Muscle of leg (tissue), 11 donors: ENCODE data around the gene DSTN. TPM values are rescaled to one million over a fixed set of nuclear protein-coding genes. Genes with fewer than 3 reads are reported as not detected.

Experiments used
- DNase-seq: peaks from one replicate; pipeline ENCODE4 v3.0.0; 2013
- H3K27ac ChIP-seq: one replicate; pipeline ENCODE4 v1.5.1; 2013; ENCODE audit warnings: mild to moderate bottlenecking, low read length, control low read depth
- H3K27me3 ChIP-seq: one replicate; pipeline ENCODE4 v1.6.1; 2013; ENCODE audit warnings: low read length; ENCODE audit not compliant: control insufficient read depth, insufficient read depth
- H3K36me3 ChIP-seq: one replicate; pipeline ENCODE4 v1.6.1; 2013; ENCODE audit warnings: low read length; ENCODE audit not compliant: control insufficient read depth, insufficient read depth
- H3K4me1 ChIP-seq: one replicate; pipeline ENCODE4 v1.6.1; 2013; ENCODE audit warnings: low read length; ENCODE audit not compliant: control insufficient read depth, insufficient read depth
- H3K4me3 ChIP-seq: one replicate; pipeline ENCODE4 v1.5.1; 2013; ENCODE audit warnings: low read length, control low read depth
- H3K9me3 ChIP-seq: replicated peaks from 2 replicates; pipeline ENCODE4 v1.6.1; 2013; ENCODE audit warnings: low read depth, low read length; ENCODE audit not compliant: control insufficient read depth
- WGBS: methylation state at CpG from one replicate; pipeline ENCODE4 v1.1.5; 2013; ENCODE audit warnings: missing lambda C conversion rate; ENCODE audit not compliant: insufficient coverage; 5-methylcytosine and 5-hydroxymethylcytosine counted together
- polyA plus RNA-seq, 8 donors: library from polyadenylated mRNA; unstranded; fragments of 120-200 nt; gene quantifications; one replicate each; pipeline versions ENCODE4 v1.2.1 to v1.2.3, GENCODE V29; 2013; ENCODE audit warnings: inconsistent platforms in 1 of 8, low replicate concordance in 1 of 8; ENCODE audit not compliant: insufficient read length in 8 of 8, insufficient read depth in 1 of 8
- total RNA-seq: library from RNA; stranded (reverse); fragments of 120-200 nt; gene quantifications from one replicate; pipeline ENCODE4 v1.2.4, GENCODE V29; 2013

Gene DSTN
- total and polyA plus RNA-seq, 9 donors = 145 to 256 (median 243) TPM

DNA sequence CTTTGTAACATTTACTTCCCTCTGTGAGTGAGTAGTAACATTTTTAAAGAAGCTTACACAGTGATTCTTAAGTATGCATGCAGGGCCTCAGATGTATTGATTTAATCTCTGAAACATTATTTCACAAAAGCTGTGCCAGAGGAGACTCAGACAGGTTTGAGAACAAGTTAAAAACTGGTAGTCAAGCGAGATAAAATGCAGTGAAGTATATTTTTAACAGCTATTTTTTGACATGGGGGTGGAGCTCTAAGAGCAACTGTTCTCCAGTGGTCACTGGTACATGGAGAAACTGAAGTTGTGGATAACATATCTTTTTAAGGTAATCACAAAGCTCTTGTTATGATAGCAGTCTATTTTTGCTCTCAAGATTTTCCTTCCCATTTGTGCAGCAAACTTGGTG, 20.4 kb downstream of the DSTN start:
- no peak for DNase-seq
- no CpG with 5 or more reads among the region's 1 CpG for WGBS
- Histone ChIP-seq H3K4me3 (no peak overlapping the region), H3K27me3 (no peaks in the 10 kb centered on the region), H3K4me1 (peaks cover 6% of the 10 kb centered on the region), H3K27ac (no peak overlapping the region), H3K9me3 (no peaks in the 10 kb centered on the region), H3K36me3 (peaks cover 2% of the 10 kb centered on the region)

- peaks cover 2% of the 10 kb centered on the region for H3K36me3 ChIP-seq
- H3K27ac ChIP-seq = no peak overlapping the region
- no peak for DNase-seq
- H3K4me1 ChIP-seq = peaks cover 6% of the 10 kb centered on the region
- no peak overlapping the region for H3K4me3 ChIP-seq
- H3K9me3 ChIP-seq = no peaks in the 10 kb centered on the region
- H3K27me3 ChIP-seq = no peaks in the 10 kb centered on the region
- WGBS = 80% methylated on average over 1 of the region's 4 CpGs
These were observed 24.0 kb downstream of the DSTN start for GRCh38 chr20:17593902-17594301.

DNA sequence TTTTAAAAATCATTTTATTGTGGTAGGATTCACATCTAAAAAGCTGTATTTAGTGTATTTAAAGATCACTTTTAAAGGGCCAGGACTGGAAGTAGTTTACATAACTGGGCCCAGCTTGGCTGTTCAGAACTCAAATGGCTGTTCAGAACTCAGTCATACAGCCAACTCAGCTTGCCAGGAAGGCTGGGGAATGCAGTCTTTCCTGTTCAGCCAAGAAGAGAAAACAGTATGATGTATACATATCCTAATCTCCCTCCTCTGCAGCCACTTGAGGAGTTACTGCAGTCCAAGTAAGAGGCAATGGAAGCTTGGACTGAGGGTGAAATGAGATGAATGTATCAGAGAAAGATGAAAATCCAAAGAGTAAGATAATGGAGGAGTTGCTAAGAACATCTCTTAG, 24.6 kb downstream of the DSTN start:
- no peaks in the 10 kb centered on the region for H3K9me3 ChIP-seq
- no peaks in the 10 kb centered on the region for H3K27me3 ChIP-seq
- peaks cover 2% of the 10 kb centered on the region for H3K36me3 ChIP-seq
- peak; percentile 93 for DNase-seq
- no peak overlapping the region for H3K4me3 ChIP-seq
- H3K27ac ChIP-seq = no peak overlapping the region
- H3K4me1 ChIP-seq = peaks cover 6% of the 10 kb centered on the region

DNA sequence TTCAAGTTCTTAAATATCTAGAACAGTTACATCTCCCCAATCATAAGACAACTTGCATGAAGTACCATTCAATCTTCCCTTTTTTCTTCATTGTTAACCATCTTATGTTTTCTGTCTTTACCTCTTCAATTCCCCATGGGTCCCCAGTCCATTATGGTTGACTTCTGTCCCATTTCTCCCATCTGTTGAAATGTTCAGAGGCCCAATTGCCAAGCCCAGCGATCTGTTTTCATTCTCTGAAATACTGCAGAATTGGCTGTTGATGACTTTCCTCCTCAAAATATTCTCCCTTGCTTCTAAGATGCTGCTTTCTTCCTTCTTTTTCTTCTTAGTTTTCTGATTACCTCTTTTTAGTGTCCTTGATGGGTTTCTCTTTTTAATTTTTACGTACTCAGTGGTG, 26.0 kb downstream of the DSTN start:
- DNase-seq = peak; percentile 35
- WGBS = 30% methylated on average over 1 of the region's 2 CpGs
- H3K36me3 ChIP-seq = peaks cover 2% of the 10 kb centered on the region
- H3K9me3 ChIP-seq = no peaks in the 10 kb centered on the region
- H3K4me1 ChIP-seq = peaks cover 6% of the 10 kb centered on the region
- no peak overlapping the region for H3K4me3 ChIP-seq
- H3K27me3 ChIP-seq = no peaks in the 10 kb centered on the region
- H3K27ac ChIP-seq = no peak overlapping the region

DNA sequence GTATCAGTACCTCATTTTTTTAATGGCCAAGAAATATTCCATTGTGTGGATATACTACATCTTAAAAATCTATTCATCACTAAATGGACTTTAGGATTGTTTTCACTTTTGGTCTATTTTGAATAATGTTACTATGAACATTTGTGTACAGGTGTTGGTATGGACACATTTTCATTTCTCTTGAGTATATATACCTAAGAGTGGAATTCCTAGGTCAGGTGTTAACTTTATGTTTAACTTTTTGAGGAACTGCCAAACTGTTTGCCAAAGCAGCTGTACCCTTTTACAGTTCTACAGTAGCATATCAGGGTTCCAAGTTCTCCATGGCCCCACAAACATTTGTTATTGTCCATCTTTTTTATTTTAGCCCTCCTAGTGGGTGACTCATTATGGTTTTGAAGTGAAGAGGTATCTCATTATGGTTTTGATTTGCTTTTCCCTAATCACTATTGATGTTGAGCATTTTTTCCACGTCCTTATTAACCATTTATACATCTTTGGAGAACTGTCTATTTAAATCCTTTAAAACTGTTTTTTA, 28.2 kb downstream of the DSTN start:
- H3K4me1 ChIP-seq = peaks cover 6% of the 10 kb centered on the region
- no peaks in the 10 kb centered on the region for H3K27me3 ChIP-seq
- no CpG with 5 or more reads among the region's 1 CpG for WGBS
- no peaks in the 10 kb centered on the region for H3K9me3 ChIP-seq
- H3K27ac ChIP-seq = no peak overlapping the region
- H3K36me3 ChIP-seq = peaks cover 13% of the 10 kb centered on the region
- no peak overlapping the region for H3K4me3 ChIP-seq
- no peak for DNase-seq

GRCh38 chr20:17601957-17602356, 32.1 kb downstream of the DSTN start:
- no peak for DNase-seq
- H3K9me3 ChIP-seq = no peaks in the 10 kb centered on the region
- H3K27ac ChIP-seq = no peak overlapping the region
- no peaks in the 10 kb centered on the region for H3K4me1 ChIP-seq
- no peak overlapping the region for H3K4me3 ChIP-seq
- WGBS = 89% methylated on average over 3 of the region's 4 CpGs
- H3K27me3 ChIP-seq = no peaks in the 10 kb centered on the region
- H3K36me3 ChIP-seq = peaks cover 26% of the 10 kb centered on the region

DNA sequence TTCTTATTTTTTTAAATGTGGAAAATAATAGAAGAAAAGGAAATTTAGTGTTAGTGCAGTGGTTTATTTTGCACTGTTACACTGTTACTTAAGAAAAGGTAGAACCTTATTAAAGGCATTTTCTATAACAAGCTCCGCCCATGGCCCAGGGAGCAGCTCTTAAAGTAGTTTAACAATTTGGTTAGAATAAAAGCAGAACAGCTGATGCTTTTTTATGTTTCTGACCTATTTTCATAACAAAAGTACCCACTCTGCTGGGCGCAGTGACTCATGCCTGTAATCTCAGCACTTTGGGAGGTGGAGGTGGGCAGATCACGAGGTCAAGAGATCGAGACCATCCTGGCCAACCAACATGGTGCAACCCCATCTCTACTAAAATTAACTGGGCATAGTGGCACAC, 32.6 kb downstream of the DSTN start:
- H3K9me3 ChIP-seq = no peaks in the 10 kb centered on the region
- no peak overlapping the region for H3K4me3 ChIP-seq
- WGBS = 100% methylated on average over 1 of the region's 4 CpGs
- DNase-seq = no peak
- H3K27me3 ChIP-seq = no peaks in the 10 kb centered on the region
- no peak overlapping the region for H3K27ac ChIP-seq
- H3K36me3 ChIP-seq = peaks cover 27% of the 10 kb centered on the region
- H3K4me1 ChIP-seq = no peaks in the 10 kb centered on the region

GRCh38 chr20:17605131-17605660, 35.3 kb downstream of the DSTN start:
- no peak overlapping the region for H3K27ac ChIP-seq
- no peak overlapping the region for H3K4me3 ChIP-seq
- H3K27me3 ChIP-seq = no peaks in the 10 kb centered on the region
- WGBS = 80% methylated on average over 4 of the region's 5 CpGs
- H3K4me1 ChIP-seq = peaks cover 4% of the 10 kb centered on the region
- DNase-seq = no peak
- no peaks in the 10 kb centered on the region for H3K9me3 ChIP-seq
- peaks cover 29% of the 10 kb centered on the region for H3K36me3 ChIP-seq

DNA sequence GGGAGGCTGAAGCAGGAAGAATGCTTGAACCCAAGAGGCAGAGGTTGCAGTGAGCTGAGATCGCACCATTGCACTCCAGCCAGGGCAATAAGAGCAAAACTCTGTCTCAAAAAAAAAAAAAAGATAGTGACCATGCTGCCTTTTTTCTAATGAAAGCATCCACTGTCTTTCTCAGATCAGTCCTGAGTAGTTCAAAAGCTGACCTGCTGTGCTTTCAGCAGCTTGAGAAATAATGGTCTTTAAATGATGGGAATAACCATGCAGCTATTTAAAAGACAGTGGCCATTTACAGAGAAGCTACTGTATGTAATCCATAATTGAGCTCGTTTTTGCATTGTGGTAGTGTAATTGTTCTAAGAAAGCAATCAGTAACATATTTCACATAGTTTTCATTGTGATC, 36.1 kb downstream of the DSTN start:
- Histone ChIP-seq H3K4me3 (no peak overlapping the region), H3K4me1 (peaks cover 11% of the 10 kb centered on the region), H3K27me3 (no peaks in the 10 kb centered on the region), H3K36me3 (peaks cover 29% of the 10 kb centered on the region), H3K9me3 (no peaks in the 10 kb centered on the region), H3K27ac (no peak overlapping the region)
- 75% methylated on average over 1 of the region's 2 CpGs for WGBS
- DNase-seq = no peak

DNA sequence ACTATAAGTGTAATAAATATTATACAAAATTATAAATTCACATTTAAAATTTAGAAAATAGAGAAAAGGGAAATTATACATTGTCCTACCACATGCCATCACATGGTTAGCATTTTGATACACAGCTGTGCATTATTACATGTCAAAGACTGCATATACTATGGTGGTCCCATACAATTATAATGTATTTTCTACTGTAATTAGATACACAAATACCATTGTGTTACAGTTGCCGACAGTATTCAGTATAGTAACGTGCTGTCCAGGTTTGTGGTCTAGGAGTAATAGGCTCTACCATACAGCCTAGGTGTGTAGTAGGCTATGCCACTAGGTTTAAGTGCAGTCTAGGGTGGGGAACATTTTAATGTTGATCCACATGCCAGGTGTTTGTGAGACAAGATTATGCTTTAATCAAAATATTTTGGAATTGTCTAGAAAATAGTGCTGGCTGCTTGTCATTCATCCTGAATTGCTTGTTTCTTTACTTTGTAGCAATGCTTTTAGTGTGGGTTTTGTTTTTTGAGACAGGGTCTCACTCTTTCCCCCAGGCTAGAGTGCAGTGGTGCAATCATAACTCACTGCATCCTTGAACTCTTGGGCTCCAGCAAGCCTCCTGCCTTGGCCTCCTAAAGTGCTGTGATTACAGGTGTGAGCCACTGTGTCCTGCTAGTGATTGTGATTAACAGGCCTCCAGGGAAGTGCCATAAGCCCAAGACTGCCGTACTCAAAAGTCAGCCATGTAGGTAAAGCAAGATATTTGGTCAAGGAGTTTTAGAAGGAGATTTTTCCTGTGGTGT, 39.0 kb downstream of the DSTN start:
- Histone ChIP-seq H3K4me1 (peaks cover 32% of the 10 kb centered on the region), H3K9me3 (no peaks in the 10 kb centered on the region), H3K27ac (no peak overlapping the region), H3K4me3 (no peak overlapping the region), H3K27me3 (no peaks in the 10 kb centered on the region), H3K36me3 (peaks cover 40% of the 10 kb centered on the region)
- DNase-seq = no peak
- 70% methylated on average over 2 of the region's 3 CpGs for WGBS
